ENCODE data around the gene INSYN1. TPM values are rescaled to one million over a fixed set of nuclear protein-coding genes. Genes with fewer than 3 reads are reported as not detected.

Gene INSYN1
- total and polyA plus RNA-seq, 5 donors from 2014 or later: not detected

DNA sequence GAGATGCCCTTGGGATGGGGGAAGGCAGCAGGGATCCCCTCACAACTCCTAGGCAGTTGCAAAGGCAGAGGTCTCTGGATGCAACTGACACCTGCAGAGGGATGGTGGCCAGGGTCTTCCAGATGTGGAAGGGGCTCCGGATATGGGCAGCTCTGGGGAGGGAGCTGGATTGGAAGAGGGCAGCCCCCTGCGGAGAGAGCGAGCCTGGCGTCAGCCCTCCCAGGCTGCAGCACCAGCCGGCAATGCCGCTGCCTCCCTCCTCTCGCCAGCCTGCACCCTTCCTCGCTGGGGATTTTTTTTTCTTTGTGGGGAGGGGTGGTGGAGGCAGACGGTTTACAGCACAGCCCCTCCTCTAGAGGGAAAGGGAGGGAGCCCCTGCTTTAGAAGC, 1.6 kb downstream of the INSYN1 start:
- Histone ChIP-seq H3K27me3 (ENCODE audit: control insufficient read depth, insufficient read depth, low read length) (peaks cover 8% of the 10 kb centered on the region), H3K4me3 (ENCODE audit: low read depth, low read length) (no peak overlapping the region), H3K36me3 (ENCODE audit: control insufficient read depth, insufficient read depth, low read length) (no peaks in the 10 kb centered on the region), H3K9me3 (ENCODE audit: control insufficient read depth in 2 of 2, low read length in 2 of 2) (no peaks in the 10 kb centered on the region), H3K4me1 (ENCODE audit: control insufficient read depth, insufficient read depth, low read length, poor library complexity, severe bottlenecking) (no peaks in the 10 kb centered on the region), H3K27ac (ENCODE audit: insufficient read depth, low read length, poor library complexity, severe bottlenecking) (no peak overlapping the region)
- DNase-seq (no peak), ATAC-seq (ENCODE audit: low read depth in 2 of 2) (no peak)
- H3K9me3 Mint-ChIP-seq: peaks cover 0 to 1% (median 0%) of the 10 kb centered on the region in 7 donors
- H3K27ac Mint-ChIP-seq: no peak overlapping the region
- H3K36me3 Mint-ChIP-seq: peaks cover 4% of the 10 kb centered on the region
- H3K4me1 Mint-ChIP-seq: peaks cover 0 to 5% (median 0%) of the 10 kb centered on the region in 4 donors
- H3K27me3 Mint-ChIP-seq: peaks cover 60% of the 10 kb centered on the region
- no peak overlapping the region for H3K4me3 Mint-ChIP-seq

DNA sequence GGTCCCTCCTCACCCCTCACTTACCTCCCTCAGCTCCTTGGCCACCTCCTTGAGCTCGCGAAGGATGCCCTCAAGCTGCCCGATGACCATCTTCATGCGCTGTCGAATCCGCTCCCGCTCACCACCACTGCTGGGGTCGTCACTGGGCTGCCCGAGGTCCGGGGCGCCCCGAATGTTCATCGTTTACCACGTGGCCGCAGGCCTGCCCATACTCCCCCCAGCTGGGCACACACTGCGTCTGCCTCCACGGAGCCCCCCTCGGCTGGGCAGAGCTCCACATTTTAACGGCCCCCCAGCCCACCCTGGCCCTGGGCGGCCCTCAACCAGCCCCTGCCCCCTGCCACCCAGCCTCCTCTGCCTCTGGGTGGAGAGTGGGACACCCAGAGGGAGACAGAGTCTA, 2.2 kb downstream of the INSYN1 start:
- H3K4me1 Mint-ChIP-seq: peaks cover 0 to 5% (median 0%) of the 10 kb centered on the region in 4 donors
- Histone ChIP-seq H3K4me3 (ENCODE audit: low read depth, low read length) (no peak overlapping the region), H3K4me1 (ENCODE audit: control insufficient read depth, insufficient read depth, low read length, poor library complexity, severe bottlenecking) (no peaks in the 10 kb centered on the region), H3K36me3 (ENCODE audit: control insufficient read depth, insufficient read depth, low read length) (no peaks in the 10 kb centered on the region), H3K9me3 (ENCODE audit: control insufficient read depth in 2 of 2, low read length in 2 of 2) (no peaks in the 10 kb centered on the region), H3K27ac (ENCODE audit: insufficient read depth, low read length, poor library complexity, severe bottlenecking) (no peak overlapping the region), H3K27me3 (ENCODE audit: control insufficient read depth, insufficient read depth, low read length) (peaks cover 8% of the 10 kb centered on the region)
- DNase-seq (no peak), ATAC-seq (ENCODE audit: low read depth in 2 of 2) (no peak)
- peak overlapping the region in 1 of 4 donors; percentile 69 for H3K4me3 Mint-ChIP-seq
- no peak overlapping the region for H3K27ac Mint-ChIP-seq
- peaks cover 4% of the 10 kb centered on the region for H3K36me3 Mint-ChIP-seq
- peaks cover 0 to 1% (median 0%) of the 10 kb centered on the region in 7 donors for H3K9me3 Mint-ChIP-seq
- H3K27me3 Mint-ChIP-seq: peaks cover 61% of the 10 kb centered on the region

DNA sequence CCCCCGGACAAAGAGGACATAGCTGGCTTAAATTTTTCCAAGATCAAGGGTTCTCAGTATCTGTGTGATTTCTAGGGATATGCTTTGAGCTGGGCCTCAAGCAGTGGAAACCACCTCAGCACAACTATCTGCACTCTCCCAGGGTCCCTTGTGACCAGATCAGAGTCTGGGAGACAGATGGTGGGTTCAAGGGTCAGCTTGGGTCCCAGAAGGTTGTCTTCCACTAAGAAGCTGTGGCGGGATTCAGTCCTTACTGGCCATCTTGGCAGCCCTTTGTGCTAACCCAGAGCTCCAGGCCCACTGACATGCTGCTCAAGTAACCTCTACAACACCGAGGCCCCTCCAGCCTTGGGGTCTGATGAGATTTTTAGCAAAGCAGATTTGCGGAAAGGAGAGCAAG, 2.7 kb downstream of the INSYN1 start:
- ATAC-seq (ENCODE audit: low read depth in 2 of 2) (no peak), DNase-seq (no peak)
- Histone ChIP-seq H3K4me3 (ENCODE audit: low read depth, low read length) (no peak overlapping the region), H3K9me3 (ENCODE audit: control insufficient read depth in 2 of 2, low read length in 2 of 2) (no peaks in the 10 kb centered on the region), H3K4me1 (ENCODE audit: control insufficient read depth, insufficient read depth, low read length, poor library complexity, severe bottlenecking) (no peaks in the 10 kb centered on the region), H3K27ac (ENCODE audit: insufficient read depth, low read length, poor library complexity, severe bottlenecking) (no peak overlapping the region), H3K27me3 (ENCODE audit: control insufficient read depth, insufficient read depth, low read length) (peaks cover 8% of the 10 kb centered on the region), H3K36me3 (ENCODE audit: control insufficient read depth, insufficient read depth, low read length) (no peaks in the 10 kb centered on the region)
- H3K4me3 Mint-ChIP-seq: peak overlapping the region in 1 of 4 donors; percentile 69
- H3K9me3 Mint-ChIP-seq: peaks cover 0 to 1% (median 0%) of the 10 kb centered on the region in 7 donors
- peaks cover 0 to 5% (median 0%) of the 10 kb centered on the region in 4 donors for H3K4me1 Mint-ChIP-seq
- H3K36me3 Mint-ChIP-seq: peaks cover 4% of the 10 kb centered on the region
- no peak overlapping the region for H3K27ac Mint-ChIP-seq
- peaks cover 56% of the 10 kb centered on the region for H3K27me3 Mint-ChIP-seq

DNA sequence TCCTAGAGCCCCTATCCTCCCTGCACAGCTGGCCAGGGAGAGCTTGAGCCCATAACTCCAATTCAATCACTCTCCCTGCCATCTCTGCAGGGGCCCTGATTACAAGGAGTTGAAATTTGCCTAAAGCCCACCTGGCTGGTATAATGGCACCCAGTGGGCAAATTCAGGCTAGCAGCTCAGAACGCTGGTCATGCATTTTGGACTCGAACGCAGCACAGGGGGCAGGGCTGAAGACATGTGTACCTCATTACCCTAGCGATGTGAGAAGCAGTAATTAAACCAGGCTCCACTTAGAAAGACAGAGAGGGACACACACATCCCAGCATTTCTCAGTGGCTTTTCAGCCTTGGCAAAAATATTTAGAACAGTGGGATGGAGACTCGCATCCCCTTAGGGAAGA, 3.2 kb downstream of the INSYN1 start:
- Mint-ChIP-seq H3K27me3 (peaks cover 51% of the 10 kb centered on the region), H3K27ac (peak overlapping the region in 1 of 3 donors; percentile 76)
- H3K27me3 ChIP-seq (ENCODE audit: control insufficient read depth, insufficient read depth, low read length): peaks cover 8% of the 10 kb centered on the region

DNA sequence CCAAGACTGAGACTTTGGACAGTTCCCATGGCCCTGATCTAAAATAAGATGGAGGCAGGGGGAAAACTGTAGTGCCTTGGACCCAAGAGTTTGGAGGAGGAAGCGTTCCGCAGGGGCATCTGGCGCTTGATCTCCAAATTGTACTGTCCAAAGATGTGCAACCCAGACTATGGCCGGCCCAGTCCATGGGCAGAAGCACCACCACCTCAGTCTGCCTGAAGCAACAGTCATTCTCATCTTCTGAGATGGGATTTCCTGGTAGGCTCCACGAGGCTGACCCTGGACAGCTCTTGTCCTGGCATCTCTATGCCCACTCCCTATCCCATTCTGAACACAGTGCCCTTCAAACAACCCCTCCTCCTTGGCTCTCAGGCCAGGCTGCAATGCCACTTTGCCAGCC, 3.6 kb downstream of the INSYN1 start:
- no peak overlapping the region for H3K4me3 ChIP-seq (ENCODE audit: low read depth, low read length)
- Mint-ChIP-seq H3K4me3 (no peak overlapping the region), H3K4me1 (peaks cover 0 to 3% (median 0%) of the 10 kb centered on the region in 4 donors), H3K27ac (no peak overlapping the region), H3K9me3 (peaks cover 0 to 1% (median 0%) of the 10 kb centered on the region in 7 donors), H3K27me3 (peaks cover 47% of the 10 kb centered on the region), H3K36me3 (peaks cover 1% of the 10 kb centered on the region)
- H3K9me3 ChIP-seq (ENCODE audit: control insufficient read depth in 2 of 2, low read length in 2 of 2): no peaks in the 10 kb centered on the region
- H3K4me1 ChIP-seq (ENCODE audit: control insufficient read depth, insufficient read depth, low read length, poor library complexity, severe bottlenecking): no peaks in the 10 kb centered on the region
- no peaks in the 10 kb centered on the region for H3K36me3 ChIP-seq (ENCODE audit: control insufficient read depth, insufficient read depth, low read length)
- peaks cover 7% of the 10 kb centered on the region for H3K27me3 ChIP-seq (ENCODE audit: control insufficient read depth, insufficient read depth, low read length)
- H3K27ac ChIP-seq (ENCODE audit: insufficient read depth, low read length, poor library complexity, severe bottlenecking): no peak overlapping the region
- no peak for DNase-seq
- ATAC-seq (ENCODE audit: low read depth in 2 of 2): no peak

More for the DNA sequence above, 3.2 kb downstream of the INSYN1 start:
- no peaks in the 10 kb centered on the region for H3K36me3 ChIP-seq (ENCODE audit: control insufficient read depth, insufficient read depth, low read length)
- peaks cover 0 to 1% (median 0%) of the 10 kb centered on the region in 7 donors for H3K9me3 Mint-ChIP-seq
- no peak overlapping the region for H3K4me3 ChIP-seq (ENCODE audit: low read depth, low read length)
- H3K4me3 Mint-ChIP-seq: no peak overlapping the region
- no peak for DNase-seq
- no peak for ATAC-seq (ENCODE audit: low read depth in 2 of 2)
- peaks cover 4% of the 10 kb centered on the region for H3K36me3 Mint-ChIP-seq
- peaks cover 0 to 5% (median 0%) of the 10 kb centered on the region in 4 donors for H3K4me1 Mint-ChIP-seq
- no peaks in the 10 kb centered on the region for H3K4me1 ChIP-seq (ENCODE audit: control insufficient read depth, insufficient read depth, low read length, poor library complexity, severe bottlenecking)
- no peak overlapping the region for H3K27ac ChIP-seq (ENCODE audit: insufficient read depth, low read length, poor library complexity, severe bottlenecking)
- no peaks in the 10 kb centered on the region for H3K9me3 ChIP-seq (ENCODE audit: control insufficient read depth in 2 of 2, low read length in 2 of 2)

DNA sequence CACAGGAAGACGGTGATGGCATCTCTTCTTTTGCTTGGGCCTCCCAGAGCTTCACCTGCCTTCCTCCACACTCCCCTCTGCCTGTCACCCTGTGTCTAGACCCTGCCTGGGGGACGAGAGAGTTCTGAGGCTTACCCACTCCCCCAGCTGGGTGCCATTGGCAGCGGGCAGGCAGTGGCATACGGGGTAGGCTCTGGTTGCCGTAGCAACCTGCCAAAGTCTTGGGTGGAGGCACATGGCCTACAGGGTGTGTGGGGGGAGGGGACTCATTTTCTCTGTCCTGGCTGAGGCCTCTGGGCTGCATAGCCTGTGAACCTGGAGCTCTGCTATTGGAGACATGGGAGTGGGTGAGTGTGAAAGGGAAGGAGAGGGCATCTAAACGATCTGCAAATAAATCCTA, 4.4 kb downstream of the INSYN1 start:
- Mint-ChIP-seq H3K9me3 (peaks cover 0 to 1% (median 0%) of the 10 kb centered on the region in 7 donors), H3K27me3 (peaks cover 38% of the 10 kb centered on the region), H3K4me1 (peaks cover 0 to 2% (median 0%) of the 10 kb centered on the region in 4 donors), H3K4me3 (no peak overlapping the region), H3K27ac (no peak overlapping the region), H3K36me3 (no peaks in the 10 kb centered on the region)
- no peaks in the 10 kb centered on the region for H3K9me3 ChIP-seq (ENCODE audit: control insufficient read depth in 2 of 2, low read length in 2 of 2)
- no peak overlapping the region for H3K27ac ChIP-seq (ENCODE audit: insufficient read depth, low read length, poor library complexity, severe bottlenecking)
- no peaks in the 10 kb centered on the region for H3K36me3 ChIP-seq (ENCODE audit: control insufficient read depth, insufficient read depth, low read length)
- DNase-seq: no peak
- ATAC-seq (ENCODE audit: low read depth in 2 of 2): no peak
- H3K4me1 ChIP-seq (ENCODE audit: control insufficient read depth, insufficient read depth, low read length, poor library complexity, severe bottlenecking): no peaks in the 10 kb centered on the region
- no peak overlapping the region for H3K4me3 ChIP-seq (ENCODE audit: low read depth, low read length)
- peaks cover 3% of the 10 kb centered on the region for H3K27me3 ChIP-seq (ENCODE audit: control insufficient read depth, insufficient read depth, low read length)

DNA sequence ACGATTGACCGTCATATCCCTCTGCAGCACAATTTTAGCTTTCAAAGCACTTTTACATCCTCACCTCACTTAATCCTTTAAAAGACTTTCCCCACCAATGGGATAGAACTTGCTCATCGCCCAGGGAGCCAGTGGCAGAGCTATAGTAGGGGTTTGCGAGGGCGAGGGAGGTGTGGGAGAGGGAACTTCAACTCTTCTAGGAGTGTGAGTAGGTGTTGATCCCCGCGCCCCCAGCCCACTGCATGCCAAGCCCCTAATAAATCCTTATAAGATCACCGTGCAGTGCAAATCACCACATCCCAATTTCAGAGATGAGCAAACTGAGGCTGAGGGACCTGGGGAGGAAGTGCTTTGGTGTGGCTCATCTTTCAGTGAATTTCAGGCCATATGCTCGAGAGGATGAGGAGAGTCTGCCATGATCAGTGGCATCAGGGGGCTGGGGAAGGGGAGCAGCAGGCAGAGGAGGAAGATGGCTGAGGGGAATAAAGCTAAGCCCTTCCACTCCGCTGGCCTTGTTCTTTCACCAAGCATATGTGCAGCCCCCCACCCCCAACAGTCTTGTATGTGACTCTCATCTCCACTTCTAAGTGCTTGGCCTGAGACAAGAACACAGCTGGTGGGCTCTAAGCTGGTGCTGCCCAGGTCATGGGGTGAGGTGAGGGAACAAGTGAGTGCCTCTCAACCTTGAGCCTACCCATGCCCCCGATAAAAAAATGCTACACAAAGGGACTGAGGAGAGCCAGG, 5.1 kb downstream of the INSYN1 start:
- Mint-ChIP-seq H3K27me3 (peaks cover 34% of the 10 kb centered on the region), H3K4me1 (peaks cover 0 to 2% (median 0%) of the 10 kb centered on the region in 4 donors), H3K4me3 (peak overlapping the region in 1 of 4 donors; percentile 80), H3K27ac (no peak overlapping the region), H3K9me3 (peaks cover 0 to 1% (median 0%) of the 10 kb centered on the region in 7 donors), H3K36me3 (no peaks in the 10 kb centered on the region)
- H3K27me3 ChIP-seq (ENCODE audit: control insufficient read depth, insufficient read depth, low read length): no peaks in the 10 kb centered on the region
- H3K27ac ChIP-seq (ENCODE audit: insufficient read depth, low read length, poor library complexity, severe bottlenecking): no peak overlapping the region
- no peaks in the 10 kb centered on the region for H3K36me3 ChIP-seq (ENCODE audit: control insufficient read depth, insufficient read depth, low read length)
- no peak for DNase-seq
- no peaks in the 10 kb centered on the region for H3K9me3 ChIP-seq (ENCODE audit: control insufficient read depth in 2 of 2, low read length in 2 of 2)
- ATAC-seq (ENCODE audit: low read depth in 2 of 2): no peak
- no peak overlapping the region for H3K4me3 ChIP-seq (ENCODE audit: low read depth, low read length)
- no peaks in the 10 kb centered on the region for H3K4me1 ChIP-seq (ENCODE audit: control insufficient read depth, insufficient read depth, low read length, poor library complexity, severe bottlenecking)

DNA sequence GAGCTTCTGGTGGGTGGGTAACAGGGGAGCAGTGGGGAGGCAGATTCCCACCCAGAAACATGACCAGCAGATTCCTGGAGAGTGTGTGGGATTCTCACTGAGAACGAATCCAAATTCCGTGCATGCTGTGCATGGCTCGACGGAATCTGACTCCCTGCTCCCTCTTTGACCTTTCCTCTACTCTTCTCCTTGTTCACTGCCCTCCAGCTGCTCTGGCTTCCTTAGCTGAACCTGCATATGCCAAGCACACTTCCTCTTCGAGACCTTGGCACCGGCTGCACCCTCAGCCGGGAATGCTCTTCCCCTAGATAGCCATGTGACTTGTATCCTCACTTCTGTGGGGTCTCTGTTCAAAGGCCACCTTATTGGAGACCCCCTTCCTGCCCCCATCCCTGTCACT, 6.3 kb downstream of the INSYN1 start:
- H3K27me3 ChIP-seq (ENCODE audit: control insufficient read depth, insufficient read depth, low read length): no peaks in the 10 kb centered on the region
- H3K4me3 ChIP-seq (ENCODE audit: low read depth, low read length): no peak overlapping the region
- H3K9me3 ChIP-seq (ENCODE audit: control insufficient read depth in 2 of 2, low read length in 2 of 2): no peaks in the 10 kb centered on the region
- no peak overlapping the region for H3K27ac Mint-ChIP-seq
- no peaks in the 10 kb centered on the region for H3K4me1 ChIP-seq (ENCODE audit: control insufficient read depth, insufficient read depth, low read length, poor library complexity, severe bottlenecking)
- H3K27me3 Mint-ChIP-seq: peaks cover 34% of the 10 kb centered on the region
- H3K4me1 Mint-ChIP-seq: peaks cover 0 to 2% (median 0%) of the 10 kb centered on the region in 4 donors
- H3K9me3 Mint-ChIP-seq: peaks cover 0 to 1% (median 0%) of the 10 kb centered on the region in 7 donors
- ATAC-seq (ENCODE audit: low read depth in 2 of 2) (no peak), DNase-seq (no peak)
- H3K36me3 ChIP-seq (ENCODE audit: control insufficient read depth, insufficient read depth, low read length): no peaks in the 10 kb centered on the region
- no peak overlapping the region for H3K4me3 Mint-ChIP-seq
- H3K36me3 Mint-ChIP-seq: no peaks in the 10 kb centered on the region
- no peak overlapping the region for H3K27ac ChIP-seq (ENCODE audit: insufficient read depth, low read length, poor library complexity, severe bottlenecking)

All from CD4-positive, CD25-positive, alpha-beta regulatory T cell (primary cell).